ENCODE results near the gene HBEGF.

The HBEGF gene, protein sequence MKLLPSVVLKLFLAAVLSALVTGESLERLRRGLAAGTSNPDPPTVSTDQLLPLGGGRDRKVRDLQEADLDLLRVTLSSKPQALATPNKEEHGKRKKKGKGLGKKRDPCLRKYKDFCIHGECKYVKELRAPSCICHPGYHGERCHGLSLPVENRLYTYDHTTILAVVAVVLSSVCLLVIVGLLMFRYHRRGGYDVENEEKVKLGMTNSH

DNA sequence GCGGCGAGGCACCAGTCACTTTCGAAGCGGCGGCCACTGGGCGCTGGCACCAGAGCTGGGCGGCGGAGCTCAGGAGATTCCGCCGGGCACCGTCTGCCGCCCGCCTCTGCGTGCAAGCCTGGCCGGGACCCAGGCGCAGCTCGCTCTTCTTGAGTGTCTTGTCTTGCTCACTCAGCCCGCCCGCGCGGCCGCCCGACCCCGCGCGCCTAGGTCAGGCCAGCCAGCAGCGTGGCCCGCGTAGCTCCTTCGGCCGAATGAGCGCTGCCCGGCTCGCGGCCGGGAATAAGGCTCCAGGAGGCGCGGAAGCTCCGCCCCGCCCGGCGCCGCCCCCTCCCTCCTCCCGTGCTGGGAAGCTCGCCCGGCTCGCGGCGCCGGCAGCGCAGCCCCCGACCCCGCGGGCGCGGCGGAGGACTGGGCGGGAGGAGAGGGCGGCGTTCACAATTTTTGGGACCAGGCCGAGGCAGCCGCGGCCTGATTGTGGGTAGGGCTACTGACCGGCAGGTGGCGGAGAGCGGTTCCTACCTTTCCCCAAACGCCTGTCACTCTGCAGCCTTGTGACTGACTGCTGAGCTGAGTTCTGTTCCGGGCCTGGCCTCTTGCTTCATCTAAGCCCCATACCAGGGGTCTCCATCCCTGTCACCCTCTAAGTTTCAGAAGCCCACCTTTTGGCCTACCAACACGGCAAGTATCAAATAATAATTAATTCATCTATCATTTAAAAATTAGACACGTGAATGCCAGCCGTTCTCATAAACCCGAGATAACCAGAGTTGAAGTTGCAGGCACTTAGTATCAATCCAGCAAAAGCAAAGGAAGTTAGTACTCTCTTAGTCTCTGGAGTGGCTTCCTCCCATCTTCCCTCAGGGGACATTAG lies at the start of gene HBEGF:
HBEGF (minus strand) TSS at position 256 of the 874 bp plus-strand sequence. CDS start 275 bp downstream, outside the sequence.
- no peak for TF ChIP-seq SNAI2 (CRISPR knock-in tag; IDR thresholded peaks at IDR 0.05)
- TF ChIP-seq ZFP30 (CRISPR knock-in tag; IDR thresholded peaks at IDR 0.05) = no peak
- TF ChIP-seq, protein P1, sequence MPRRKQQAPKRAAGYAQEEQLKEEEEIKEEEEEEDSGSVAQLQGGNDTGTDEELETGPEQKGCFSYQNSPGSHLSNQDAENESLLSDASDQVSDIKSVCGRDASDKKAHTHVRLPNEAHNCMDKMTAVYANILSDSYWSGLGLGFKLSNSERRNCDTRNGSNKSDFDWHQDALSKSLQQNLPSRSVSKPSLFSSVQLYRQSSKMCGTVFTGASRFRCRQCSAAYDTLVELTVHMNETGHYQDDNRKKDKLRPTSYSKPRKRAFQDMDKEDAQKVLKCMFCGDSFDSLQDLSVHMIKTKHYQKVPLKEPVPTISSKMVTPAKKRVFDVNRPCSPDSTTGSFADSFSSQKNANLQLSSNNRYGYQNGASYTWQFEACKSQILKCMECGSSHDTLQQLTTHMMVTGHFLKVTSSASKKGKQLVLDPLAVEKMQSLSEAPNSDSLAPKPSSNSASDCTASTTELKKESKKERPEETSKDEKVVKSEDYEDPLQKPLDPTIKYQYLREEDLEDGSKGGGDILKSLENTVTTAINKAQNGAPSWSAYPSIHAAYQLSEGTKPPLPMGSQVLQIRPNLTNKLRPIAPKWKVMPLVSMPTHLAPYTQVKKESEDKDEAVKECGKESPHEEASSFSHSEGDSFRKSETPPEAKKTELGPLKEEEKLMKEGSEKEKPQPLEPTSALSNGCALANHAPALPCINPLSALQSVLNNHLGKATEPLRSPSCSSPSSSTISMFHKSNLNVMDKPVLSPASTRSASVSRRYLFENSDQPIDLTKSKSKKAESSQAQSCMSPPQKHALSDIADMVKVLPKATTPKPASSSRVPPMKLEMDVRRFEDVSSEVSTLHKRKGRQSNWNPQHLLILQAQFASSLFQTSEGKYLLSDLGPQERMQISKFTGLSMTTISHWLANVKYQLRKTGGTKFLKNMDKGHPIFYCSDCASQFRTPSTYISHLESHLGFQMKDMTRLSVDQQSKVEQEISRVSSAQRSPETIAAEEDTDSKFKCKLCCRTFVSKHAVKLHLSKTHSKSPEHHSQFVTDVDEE (CRISPR knock-in tag; IDR thresholded peaks at IDR 0.05) = no peak
- TF ChIP-seq, protein P2, sequence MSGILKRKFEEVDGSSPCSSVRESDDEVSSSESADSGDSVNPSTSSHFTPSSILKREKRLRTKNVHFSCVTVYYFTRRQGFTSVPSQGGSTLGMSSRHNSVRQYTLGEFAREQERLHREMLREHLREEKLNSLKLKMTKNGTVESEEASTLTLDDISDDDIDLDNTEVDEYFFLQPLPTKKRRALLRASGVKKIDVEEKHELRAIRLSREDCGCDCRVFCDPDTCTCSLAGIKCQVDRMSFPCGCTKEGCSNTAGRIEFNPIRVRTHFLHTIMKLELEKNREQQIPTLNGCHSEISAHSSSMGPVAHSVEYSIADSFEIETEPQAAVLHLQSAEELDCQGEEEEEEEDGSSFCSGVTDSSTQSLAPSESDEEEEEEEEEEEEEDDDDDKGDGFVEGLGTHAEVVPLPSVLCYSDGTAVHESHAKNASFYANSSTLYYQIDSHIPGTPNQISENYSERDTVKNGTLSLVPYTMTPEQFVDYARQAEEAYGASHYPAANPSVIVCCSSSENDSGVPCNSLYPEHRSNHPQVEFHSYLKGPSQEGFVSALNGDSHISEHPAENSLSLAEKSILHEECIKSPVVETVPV (CRISPR knock-in tag; IDR thresholded peaks at IDR 0.05) = no peak
- TF ChIP-seq ZFP3 (CRISPR knock-in tag; IDR thresholded peaks at IDR 0.05) = no peak
- TF ChIP-seq OSR1 (CRISPR knock-in tag; IDR thresholded peaks at IDR 0.05) = no peak
- TF ChIP-seq, protein P3, sequence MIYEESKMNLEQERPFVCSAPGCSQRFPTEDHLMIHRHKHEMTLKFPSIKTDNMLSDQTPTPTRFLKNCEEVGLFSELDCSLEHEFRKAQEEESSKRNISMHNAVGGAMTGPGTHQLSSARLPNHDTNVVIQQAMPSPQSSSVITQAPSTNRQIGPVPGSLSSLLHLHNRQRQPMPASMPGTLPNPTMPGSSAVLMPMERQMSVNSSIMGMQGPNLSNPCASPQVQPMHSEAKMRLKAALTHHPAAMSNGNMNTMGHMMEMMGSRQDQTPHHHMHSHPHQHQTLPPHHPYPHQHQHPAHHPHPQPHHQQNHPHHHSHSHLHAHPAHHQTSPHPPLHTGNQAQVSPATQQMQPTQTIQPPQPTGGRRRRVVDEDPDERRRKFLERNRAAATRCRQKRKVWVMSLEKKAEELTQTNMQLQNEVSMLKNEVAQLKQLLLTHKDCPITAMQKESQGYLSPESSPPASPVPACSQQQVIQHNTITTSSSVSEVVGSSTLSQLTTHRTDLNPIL (CRISPR knock-in tag; IDR thresholded peaks at IDR 0.05; ENCODE audit: low read depth) = no peak
- TF ChIP-seq BACH2 (CRISPR knock-in tag; IDR thresholded peaks at IDR 0.05; ENCODE audit: borderline replicate concordance) = no peak
- TF ChIP-seq, protein P4, sequence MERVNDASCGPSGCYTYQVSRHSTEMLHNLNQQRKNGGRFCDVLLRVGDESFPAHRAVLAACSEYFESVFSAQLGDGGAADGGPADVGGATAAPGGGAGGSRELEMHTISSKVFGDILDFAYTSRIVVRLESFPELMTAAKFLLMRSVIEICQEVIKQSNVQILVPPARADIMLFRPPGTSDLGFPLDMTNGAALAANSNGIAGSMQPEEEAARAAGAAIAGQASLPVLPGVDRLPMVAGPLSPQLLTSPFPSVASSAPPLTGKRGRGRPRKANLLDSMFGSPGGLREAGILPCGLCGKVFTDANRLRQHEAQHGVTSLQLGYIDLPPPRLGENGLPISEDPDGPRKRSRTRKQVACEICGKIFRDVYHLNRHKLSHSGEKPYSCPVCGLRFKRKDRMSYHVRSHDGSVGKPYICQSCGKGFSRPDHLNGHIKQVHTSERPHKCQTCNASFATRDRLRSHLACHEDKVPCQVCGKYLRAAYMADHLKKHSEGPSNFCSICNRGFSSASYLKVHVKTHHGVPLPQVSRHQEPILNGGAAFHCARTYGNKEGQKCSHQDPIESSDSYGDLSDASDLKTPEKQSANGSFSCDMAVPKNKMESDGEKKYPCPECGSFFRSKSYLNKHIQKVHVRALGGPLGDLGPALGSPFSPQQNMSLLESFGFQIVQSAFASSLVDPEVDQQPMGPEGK (CRISPR knock-in tag; IDR thresholded peaks at IDR 0.05; ENCODE audit: borderline replicate concordance) = no peak
- no peak for TF ChIP-seq ZNF565 (CRISPR knock-in tag; conservative IDR thresholded peaks at IDR 0.05; ENCODE audit: low read depth)
- TF ChIP-seq ISL1 (CRISPR knock-in tag; IDR thresholded peaks at IDR 0.05) = no peak
- no peak for TF ChIP-seq ESRRG (CRISPR knock-in tag; IDR thresholded peaks at IDR 0.05)
- TF ChIP-seq, protein P5, sequence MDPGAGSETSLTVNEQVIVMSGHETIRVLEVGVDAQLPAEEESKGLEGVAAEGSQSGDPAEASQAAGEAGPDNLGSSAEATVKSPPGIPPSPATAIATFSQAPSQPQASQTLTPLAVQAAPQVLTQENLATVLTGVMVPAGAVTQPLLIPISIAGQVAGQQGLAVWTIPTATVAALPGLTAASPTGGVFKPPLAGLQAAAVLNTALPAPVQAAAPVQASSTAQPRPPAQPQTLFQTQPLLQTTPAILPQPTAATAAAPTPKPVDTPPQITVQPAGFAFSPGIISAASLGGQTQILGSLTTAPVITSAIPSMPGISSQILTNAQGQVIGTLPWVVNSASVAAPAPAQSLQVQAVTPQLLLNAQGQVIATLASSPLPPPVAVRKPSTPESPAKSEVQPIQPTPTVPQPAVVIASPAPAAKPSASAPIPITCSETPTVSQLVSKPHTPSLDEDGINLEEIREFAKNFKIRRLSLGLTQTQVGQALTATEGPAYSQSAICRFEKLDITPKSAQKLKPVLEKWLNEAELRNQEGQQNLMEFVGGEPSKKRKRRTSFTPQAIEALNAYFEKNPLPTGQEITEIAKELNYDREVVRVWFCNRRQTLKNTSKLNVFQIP (CRISPR knock-in tag; IDR thresholded peaks at IDR 0.05; ENCODE audit: borderline replicate concordance, low read depth) = no peak
- ATAC-seq = peak; percentile 91

DNA sequence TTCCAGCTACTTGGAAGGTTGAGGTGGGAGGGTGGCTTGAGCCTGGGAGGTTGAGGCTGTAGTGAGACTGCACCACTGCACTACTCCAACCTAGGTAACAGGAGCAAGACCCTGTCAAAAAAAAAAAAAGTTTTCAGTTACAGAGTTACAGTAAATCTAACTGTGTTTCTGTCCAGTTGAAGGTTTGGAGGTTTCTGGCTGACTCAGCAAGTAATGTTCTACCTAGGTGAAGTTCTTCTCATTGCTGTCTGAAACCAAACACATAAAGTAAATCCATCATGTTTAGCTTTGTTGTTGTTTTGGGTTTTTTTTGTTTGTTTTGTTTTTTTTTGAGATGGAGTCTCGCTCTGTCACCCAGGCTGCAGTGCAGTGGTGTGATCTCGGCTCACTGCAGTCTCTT lies 47.3 kb upstream of the HBEGF start:
- no peak for ATAC-seq
- TF ChIP-seq, protein P4 (CRISPR knock-in tag; IDR thresholded peaks at IDR 0.05; ENCODE audit: borderline replicate concordance) = no peak
- TF ChIP-seq, protein P2 (CRISPR knock-in tag; IDR thresholded peaks at IDR 0.05) = no peak
- TF ChIP-seq, protein P5 (CRISPR knock-in tag; IDR thresholded peaks at IDR 0.05; ENCODE audit: borderline replicate concordance, low read depth) = no peak
- no peak for TF ChIP-seq RARB (CRISPR knock-in tag; IDR thresholded peaks at IDR 0.05)
- no peak for TF ChIP-seq ZNF70 (CRISPR knock-in tag; IDR thresholded peaks at IDR 0.05)
- TF ChIP-seq ZC3H10 (CRISPR knock-in tag; IDR thresholded peaks at IDR 0.05) = no peak
- TF ChIP-seq ESRRG (CRISPR knock-in tag; IDR thresholded peaks at IDR 0.05) = no peak
- TF ChIP-seq, protein P1 (CRISPR knock-in tag; IDR thresholded peaks at IDR 0.05) = no peak
- TF ChIP-seq ARNTL (CRISPR knock-in tag; IDR thresholded peaks at IDR 0.05; ENCODE audit: borderline replicate concordance, low read depth) = no peak
- TF ChIP-seq ZNF565 (CRISPR knock-in tag; conservative IDR thresholded peaks at IDR 0.05; ENCODE audit: low read depth) = no peak
- TF ChIP-seq TCF4 (CRISPR knock-in tag; IDR thresholded peaks at IDR 0.05; ENCODE audit: borderline replicate concordance) = no peak
- no peak for TF ChIP-seq OSR1 (CRISPR knock-in tag; IDR thresholded peaks at IDR 0.05)
